HepG2 (cell line): ENCODE results near the gene PTPRN. TPM values are rescaled to one million over a fixed set of nuclear protein-coding genes. Genes with fewer than 3 reads are reported as not detected.

Experiments used
- BRD4 ChIP-seq: sonication (generic); formaldehyde crosslinking; IDR thresholded peaks from 2 replicates; pipeline ENCODE4 v1.4.0; 2020; ENCODE audit warnings: missing genetic modification reagents
- EZH2 ChIP-seq: conservative IDR thresholded peaks from 2 replicates; pipeline ENCODE4 v1.6.1; 2012; ENCODE audit warnings: mild to moderate bottlenecking, low read depth, low read length, moderate library complexity
- FOXA1 ChIP-seq, 2 experiments: fragments of 450-650 bp in 1 of 2; sonication (generic) in 1 of 2; formaldehyde crosslinking in 1 of 2; IDR thresholded peaks; 2 replicates each; pipeline versions ENCODE4 v1.4.0 to v1.6.1; 2016 to 2020; ENCODE audit warnings: missing genetic modification reagents in 1 of 2
- HOMEZ ChIP-seq: IDR thresholded peaks from 2 replicates; pipeline ENCODE4 v1.6.1; 2016; ENCODE audit warnings: low read depth
- KLF13 ChIP-seq: sonication (generic); formaldehyde crosslinking; IDR thresholded peaks from 2 replicates; pipeline ENCODE4 v1.4.0; 2020; ENCODE audit warnings: mild to moderate bottlenecking, missing genetic modification reagents
- MATR3 ChIP-seq: sonication (generic); formaldehyde crosslinking; IDR thresholded peaks from 2 replicates; pipeline ENCODE4 v1.4.0; 2020; ENCODE audit warnings: missing genetic modification reagents
- MAX ChIP-seq: IDR thresholded peaks from 2 replicates; pipeline ENCODE4 v1.6.1; 2012; ENCODE audit warnings: inconsistent platforms
- MNT ChIP-seq: fragments of 450-650 bp; IDR thresholded peaks from 2 replicates; pipeline ENCODE4 v1.6.1; 2016
- NR3C1 ChIP-seq: sonication (generic); formaldehyde crosslinking; IDR thresholded peaks from 2 replicates; pipeline ENCODE4 v1.4.0; 2020; ENCODE audit warnings: missing genetic modification reagents
- POGK ChIP-seq: sonication (generic); formaldehyde crosslinking; conservative IDR thresholded peaks from 2 replicates; pipeline ENCODE4 v1.8.0; 2022; ENCODE audit warnings: mild to moderate bottlenecking, moderate library complexity, missing genetic modification reagents
- RARG ChIP-seq: sonication (generic); formaldehyde crosslinking; IDR thresholded peaks from 2 replicates; pipeline ENCODE4 v1.4.0; 2020; ENCODE audit warnings: low read depth, mild to moderate bottlenecking, missing genetic modification reagents
- RFX1 ChIP-seq: fragments of 450-650 bp; IDR thresholded peaks from 2 replicates; pipeline ENCODE4 v1.6.1; 2017
- ZNF225 ChIP-seq: sonication (generic); formaldehyde crosslinking; IDR thresholded peaks from 2 replicates; pipeline ENCODE4 v1.4.0; 2020; ENCODE audit warnings: mild to moderate bottlenecking, missing genetic modification reagents
- ZNF234 ChIP-seq: sonication (generic); formaldehyde crosslinking; conservative IDR thresholded peaks from 2 replicates; pipeline ENCODE4 v1.5.1; 2020; ENCODE audit warnings: mild to moderate bottlenecking, missing genetic modification reagents
- ZNF383 ChIP-seq: sonication (generic); formaldehyde crosslinking; IDR thresholded peaks from 2 replicates; pipeline ENCODE4 v1.4.0; 2020; ENCODE audit warnings: missing genetic modification reagents, mild to moderate bottlenecking, borderline replicate concordance
- ZNF496 ChIP-seq: sonication (generic); formaldehyde crosslinking; IDR thresholded peaks from 2 replicates; pipeline ENCODE4 v1.8.1; 2023; ENCODE audit warnings: mild to moderate bottlenecking, moderate library complexity, missing genetic modification reagents; ENCODE audit not compliant: insufficient replicate concordance
- ZNF572 ChIP-seq: sonication (generic); formaldehyde crosslinking; IDR thresholded peaks from 2 replicates; pipeline ENCODE4 v1.5.1; 2020; ENCODE audit warnings: mild to moderate bottlenecking, missing genetic modification reagents
- ZNF616 ChIP-seq: sonication (generic); formaldehyde crosslinking; IDR thresholded peaks from 2 replicates; pipeline ENCODE4 v1.5.0; 2020; ENCODE audit warnings: low read depth, mild to moderate bottlenecking, missing genetic modification reagents
- ZNF687 ChIP-seq: sonication (generic); formaldehyde crosslinking; IDR thresholded peaks from 2 replicates; pipeline ENCODE4 v1.5.1; 2020; ENCODE audit warnings: mild to moderate bottlenecking, missing genetic modification reagents, moderate library complexity
- ZSCAN22 ChIP-seq: sonication (generic); formaldehyde crosslinking; IDR thresholded peaks from 2 replicates; pipeline ENCODE4 v1.4.0; 2020; ENCODE audit warnings: mild to moderate bottlenecking, missing genetic modification reagents
- ZSCAN30 ChIP-seq: sonication (generic); formaldehyde crosslinking; IDR thresholded peaks from 2 replicates; pipeline ENCODE4 v1.5.0; 2020; ENCODE audit warnings: mild to moderate bottlenecking, missing genetic modification reagents
- polyA plus RNA-seq, 8 experiments: library from polyadenylated mRNA; depleted of rRNA in 3 of 8; stranded (reverse) in 7 of 8; unstranded in 1 of 8; fragments of >200 nt; fragmentation: Illumina TruSeq in 4 of 8; extraction: Trizol in 4 of 8; gene quantifications; 2 replicates each; pipeline versions ENCODE4 v1.2.1 to v1.2.3, GENCODE V29; 2011 to 2016; ENCODE audit warnings: low read depth in 4 of 8, missing spikeins in 1 of 8, mixed read lengths in 1 of 8; ENCODE audit not compliant: insufficient read depth in 1 of 8
- total RNA-seq, 5 experiments: library from RNA; depleted of rRNA; stranded (reverse); fragments of >200 nt; fragmentation: Illumina TruSeq; extraction: Trizol; gene quantifications; 2 replicates each; pipeline ENCODE4 v1.2.3, GENCODE V29; 2016; ENCODE audit warnings: low read depth in 1 of 5

PTPRN gene
- total and polyA plus RNA-seq, 2 of the 13 experiments (the other 11 are each of a cell fraction or from before 2014, with no cell fraction given), result 0.26 TPM; not detected in 1

GRCh38 chr2:219279151-219279915, 29.9 kb downstream of the PTPRN start, which contains the start of gene DNAJB2 (continued):
- TF ChIP-seq MATR3 (CRISPR knock-in tag) (no peak), MAX (peak; percentile 96), NR3C1 (CRISPR knock-in tag) (no peak), ZNF234 (CRISPR knock-in tag) (peak; percentile 96), ZNF616 (CRISPR knock-in tag) (peak; percentile 74; the same call in 1 of the 2 replicates), ZNF383 (CRISPR knock-in tag) (no peak), RFX1 (no peak), ZNF687 (peak; percentile 98), ZNF572 (CRISPR knock-in tag) (no peak), POGK (CRISPR knock-in tag) (peak; percentile 81; the same call in 1 of the 2 replicates), KLF13 (no peak), MNT (0 out of 2 replicates have a peak, but pooled peaks have one; percentile 19), ZSCAN22 (no peak), ZNF496 (no peak), ZNF225 (CRISPR knock-in tag) (no peak), FOXA1 (IDR thresholded peaks at IDR 0.05) (no peak), FOXA1 (CRISPR knock-in tag; IDR thresholded peaks at IDR 0.05) (no peak; the same call in 1 of the 2 replicates), EZH2 (no peak), HOMEZ (CRISPR knock-in tag) (no peak), ZSCAN30 (CRISPR knock-in tag) (no peak), RARG (CRISPR knock-in tag) (no peak), BRD4 (CRISPR knock-in tag) (no peak)
